ENCODE measurements around the gene TBL1Y. TPM values are rescaled to one million over a fixed set of nuclear protein-coding genes. Genes with fewer than 3 reads are reported as not detected.

The TBL1Y gene
- total RNA-seq, 4 donors from 2014 or later, result 0.81 to 1.3 TPM; not detected in 2

DNA sequence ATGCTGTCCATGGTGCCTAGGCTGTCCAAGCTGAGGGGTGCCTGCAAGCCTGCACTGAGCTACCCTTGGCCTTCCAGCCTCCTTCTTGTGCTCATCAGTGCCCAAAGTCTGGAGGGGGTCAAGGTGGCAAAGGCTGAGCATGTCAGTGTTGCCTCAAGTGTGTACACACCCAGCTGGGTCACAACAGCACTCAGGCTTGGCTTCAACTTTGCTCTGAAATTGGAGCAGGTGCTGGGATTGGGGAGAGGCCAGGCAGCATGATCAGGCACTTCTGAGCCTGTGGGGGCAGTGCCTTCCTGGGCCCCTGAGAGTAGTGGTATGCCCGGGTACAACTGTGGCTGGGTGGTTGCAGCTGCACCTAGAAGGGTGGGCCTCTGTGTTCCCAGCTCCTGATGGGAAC, 18.7 kb downstream of the TBL1Y start:
- H3K4me3 ChIP-seq (ENCODE audit: low read depth, poor library complexity, severe bottlenecking), result no peak overlapping the region
- WGBS, 2 donors, result no CpG with 5 or more reads among the region's 1 CpG
- DNase-seq (ENCODE audit: low spot score in 2 of 2), result no peak
- intact Hi-C loops (cut with DNase I; ENCODE audit: low total_unique reads), result no loop called here
- no peak for TF ChIP-seq CTCF (IDR thresholded peaks at IDR 0.05)
- TF ChIP-seq POLR2A (IDR thresholded peaks at IDR 0.05), result no peak

DNA sequence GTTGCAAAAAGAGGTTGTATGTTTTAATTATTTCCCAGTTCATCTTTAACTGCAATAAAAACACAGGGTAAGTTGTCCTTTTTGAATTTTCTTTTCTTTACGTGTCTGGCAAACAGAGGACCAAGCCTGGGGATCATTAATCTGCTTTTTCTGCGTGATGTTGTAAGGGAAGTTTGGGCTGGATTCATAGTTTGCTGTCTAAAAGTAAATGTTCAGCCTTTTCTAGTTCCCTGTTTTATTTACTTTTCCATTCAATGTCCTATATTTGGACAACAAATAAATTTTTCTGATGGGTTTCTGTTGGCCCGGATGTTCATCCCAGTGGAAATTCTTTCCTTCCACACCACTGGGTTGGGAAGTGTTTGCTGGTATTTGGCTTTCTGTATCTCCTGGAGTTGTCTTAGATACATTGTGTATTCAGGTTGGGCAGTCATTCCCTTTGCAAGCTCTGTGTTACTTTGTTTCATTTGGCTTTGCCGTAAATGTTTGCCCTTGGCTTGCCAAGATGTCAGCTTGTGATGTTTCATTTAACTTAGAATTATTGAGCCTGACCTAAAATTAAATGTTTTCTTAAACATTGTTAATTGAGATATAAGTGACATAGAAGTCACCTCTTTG, 21.4 kb downstream of the TBL1Y start:
- DNase-seq (ENCODE audit: low spot score in 2 of 2), result no peak
- no peak overlapping the region for H3K4me3 ChIP-seq (ENCODE audit: low read depth, poor library complexity, severe bottlenecking)
- WGBS, 2 donors, result 68% methylated on average over 4 of the region's 4 CpGs; no CpG with 5 or more reads in 1 of the 2 donors
- no peak for TF ChIP-seq POLR2A (IDR thresholded peaks at IDR 0.05)
- no peak for TF ChIP-seq CTCF (IDR thresholded peaks at IDR 0.05)
- intact Hi-C loops (cut with DNase I; ENCODE audit: low total_unique reads), result no loop called here

GRCh38 chrY:6935497-6935896, 25.0 kb downstream of the TBL1Y start:
- H3K4me3 ChIP-seq (ENCODE audit: low read depth, poor library complexity, severe bottlenecking), result no peak overlapping the region
- DNase-seq (ENCODE audit: low spot score in 2 of 2), result no peak
- intact Hi-C loops (cut with DNase I; ENCODE audit: low total_unique reads), result no loop called here
- 87% methylated on average over 2 of the region's 2 CpGs; no CpG with 5 or more reads in 1 of the 2 donors for WGBS, 2 donors
- TF ChIP-seq CTCF (IDR thresholded peaks at IDR 0.05) (no peak), POLR2A (IDR thresholded peaks at IDR 0.05) (no peak)

DNA sequence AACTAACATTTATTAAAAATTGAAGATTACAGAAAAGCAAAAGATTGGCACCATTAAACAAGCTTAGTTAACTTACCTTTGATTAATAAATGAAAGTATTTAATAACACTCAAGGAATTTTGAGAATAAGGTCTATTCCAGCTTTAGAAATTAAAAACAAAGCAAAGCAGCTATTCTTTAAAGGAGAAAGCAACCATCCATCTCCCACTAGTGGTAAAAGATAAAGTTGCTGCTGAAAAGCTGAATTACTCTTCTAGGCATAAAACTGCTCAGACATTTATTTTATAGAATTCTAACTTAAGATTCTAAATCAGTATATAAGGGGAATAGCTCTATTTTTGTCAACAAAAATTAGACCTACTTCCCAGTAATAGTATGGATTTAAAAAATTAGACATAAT, 37.2 kb downstream of the TBL1Y start:
- intact Hi-C loops (cut with DNase I; ENCODE audit: low total_unique reads), result no loop called here
- TF ChIP-seq CTCF (IDR thresholded peaks at IDR 0.05) (no peak), POLR2A (IDR thresholded peaks at IDR 0.05) (no peak)
- DNase-seq (ENCODE audit: low spot score in 2 of 2), result no peak
- H3K4me3 ChIP-seq (ENCODE audit: low read depth, poor library complexity, severe bottlenecking), result no peak overlapping the region

DNA sequence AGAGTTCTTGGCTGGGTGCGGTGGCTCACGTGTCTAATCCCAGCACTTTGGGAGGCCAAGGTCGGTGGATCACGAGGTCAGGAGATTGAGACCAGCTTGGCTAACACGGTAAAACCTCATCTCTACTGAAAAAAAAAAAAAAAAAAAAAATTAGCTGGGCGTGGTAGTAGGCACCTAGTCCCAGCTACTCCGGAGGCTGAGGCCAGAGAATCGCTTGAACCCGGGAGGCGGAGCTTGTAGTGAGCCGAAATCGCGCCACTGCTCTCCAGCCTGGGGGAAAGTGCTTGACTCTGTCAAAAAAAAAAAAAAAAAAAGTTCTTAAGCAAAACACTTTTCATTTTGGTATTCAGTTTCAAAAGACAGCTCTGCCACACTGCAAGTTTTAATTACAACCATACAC, 37.9 kb downstream of the TBL1Y start:
- no peak overlapping the region for H3K4me3 ChIP-seq (ENCODE audit: low read depth, poor library complexity, severe bottlenecking)
- no peak for DNase-seq (ENCODE audit: low spot score in 2 of 2)
- intact Hi-C loops (cut with DNase I; ENCODE audit: low total_unique reads), result no loop called here
- WGBS, 2 donors, result 38% methylated on average over 13 of the region's 13 CpGs; no CpG with 5 or more reads in 1 of the 2 donors
- no peak for TF ChIP-seq POLR2A (IDR thresholded peaks at IDR 0.05)
- TF ChIP-seq CTCF (IDR thresholded peaks at IDR 0.05), result no peak

DNA sequence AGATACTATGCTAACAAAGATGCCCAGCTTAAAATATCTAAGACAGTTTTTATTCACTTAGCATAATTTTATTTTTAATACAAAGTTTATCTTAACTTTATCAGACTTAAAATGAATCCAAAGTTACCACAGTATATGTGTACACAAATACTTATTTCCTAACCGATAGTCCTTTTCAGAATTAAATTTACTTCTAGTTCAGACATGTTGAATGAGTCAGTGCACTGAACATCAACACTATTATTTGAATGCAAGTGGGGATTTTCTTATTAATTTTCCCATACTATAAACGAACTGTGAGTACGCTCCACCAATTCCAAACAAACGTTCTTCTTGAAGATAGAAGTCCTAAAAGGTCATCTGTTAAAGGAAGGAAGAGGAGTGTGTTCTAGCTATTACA, 39.5 kb downstream of the TBL1Y start:
- TF ChIP-seq POLR2A (IDR thresholded peaks at IDR 0.05) (no peak), CTCF (IDR thresholded peaks at IDR 0.05) (no peak)
- intact Hi-C loops (cut with DNase I; ENCODE audit: low total_unique reads), result no loop called here
- DNase-seq (ENCODE audit: low spot score in 2 of 2), result no peak
- H3K4me3 ChIP-seq (ENCODE audit: low read depth, poor library complexity, severe bottlenecking), result no peak overlapping the region
- WGBS, 2 donors, result 38% methylated on average over 4 of the region's 4 CpGs; no CpG with 5 or more reads in 1 of the 2 donors
